HEK293T (cell line): ENCODE results near the gene TNFRSF13B.
"Not testable (repeated sequence)": the region's sequence is repeated elsewhere in the genome, so short reads cannot be mapped to it uniquely, and the experiment has no call there.

Source experiments
- CTCF ChIA-PET: fragments of 350-600 bp; formaldehyde crosslinking; extraction: SDS; loops from one replicate; lab custom pipeline; 2021; ENCODE audit warnings: antibody characterized with exemption, inconsistent platforms; lab: Yijun Ruan, JAX
- POLR2A ChIA-PET: fragments of 350-600 bp; formaldehyde crosslinking; extraction: SDS; loops from one replicate; lab custom pipeline; 2020; ENCODE audit warnings: antibody characterized with exemption, inconsistent platforms; lab: Yijun Ruan, JAX
- DNase-seq: peaks from one replicate; pipeline ENCODE4 v3.0.0; 2012; ENCODE audit warnings: mixed read lengths; ENCODE audit errors: extremely low spot score
- ARNT ChIP-seq: fragments of 450-650 bp; IDR thresholded peaks from 2 replicates; pipeline ENCODE4 v1.6.1; 2017; ENCODE audit warnings: mild to moderate bottlenecking
- BHLHE40 ChIP-seq: fragments of 450-650 bp; IDR thresholded peaks from 2 replicates; pipeline ENCODE4 v1.6.1; 2016; ENCODE audit warnings: mild to moderate bottlenecking, moderate library complexity, borderline replicate concordance
- CTBP1 ChIP-seq: fragments of 450-650 bp; IDR thresholded peaks from 2 replicates; pipeline ENCODE4 v1.6.1; 2016; ENCODE audit warnings: borderline replicate concordance
- ELF4 ChIP-seq: fragments of 450-650 bp; IDR thresholded peaks from 2 replicates; pipeline ENCODE4 v1.6.1; 2017; ENCODE audit warnings: antibody characterized with exemption
- FOXA1 ChIP-seq: fragments of 450-650 bp; IDR thresholded peaks from 2 replicates; pipeline ENCODE4 v1.6.1; 2016; ENCODE audit warnings: mild to moderate bottlenecking
- FOXK2 ChIP-seq: fragments of 450-650 bp; IDR thresholded peaks from 2 replicates; pipeline ENCODE4 v1.6.1; 2016; ENCODE audit warnings: mild to moderate bottlenecking
- FOXM1 ChIP-seq: fragments of 450-650 bp; IDR thresholded peaks from 2 replicates; pipeline ENCODE4 v1.6.1; 2017; ENCODE audit warnings: mild to moderate bottlenecking, borderline replicate concordance
- HDGF ChIP-seq: fragments of 450-650 bp; IDR thresholded peaks from 2 replicates; pipeline ENCODE4 v1.6.1; 2017; ENCODE audit warnings: antibody characterized with exemption, borderline replicate concordance
- L3MBTL2 ChIP-seq: fragments of 450-650 bp; conservative IDR thresholded peaks from 2 replicates; pipeline ENCODE4 v1.6.1; 2016; ENCODE audit warnings: mild to moderate bottlenecking
- LEF1 ChIP-seq: fragments of 450-650 bp; IDR thresholded peaks from 2 replicates; pipeline ENCODE4 v1.6.1; 2017; ENCODE audit warnings: mild to moderate bottlenecking, borderline replicate concordance
- NFRKB ChIP-seq: fragments of 450-650 bp; IDR thresholded peaks from 2 replicates; pipeline ENCODE4 v1.6.1; 2016; ENCODE audit warnings: mild to moderate bottlenecking, moderate library complexity
- SP1 ChIP-seq: fragments of 450-650 bp; IDR thresholded peaks from 2 replicates; pipeline ENCODE4 v1.6.1; 2017
- SUZ12 ChIP-seq: fragments of 450-650 bp; IDR thresholded peaks from 2 replicates; pipeline ENCODE4 v1.6.1; 2016; ENCODE audit warnings: mild to moderate bottlenecking
- TARDBP ChIP-seq: fragments of 450-650 bp; IDR thresholded peaks from 2 replicates; pipeline ENCODE4 v1.6.1; 2016
- ZNF384 ChIP-seq: fragments of 450-650 bp; IDR thresholded peaks from 2 replicates; pipeline ENCODE4 v1.6.1; 2016
- TF ChIP-seq, protein P1 (sequence below): fragments of 450-650 bp; IDR thresholded peaks from 2 replicates; pipeline ENCODE4 v1.6.1; 2016

TNFRSF13B gene

DNA sequence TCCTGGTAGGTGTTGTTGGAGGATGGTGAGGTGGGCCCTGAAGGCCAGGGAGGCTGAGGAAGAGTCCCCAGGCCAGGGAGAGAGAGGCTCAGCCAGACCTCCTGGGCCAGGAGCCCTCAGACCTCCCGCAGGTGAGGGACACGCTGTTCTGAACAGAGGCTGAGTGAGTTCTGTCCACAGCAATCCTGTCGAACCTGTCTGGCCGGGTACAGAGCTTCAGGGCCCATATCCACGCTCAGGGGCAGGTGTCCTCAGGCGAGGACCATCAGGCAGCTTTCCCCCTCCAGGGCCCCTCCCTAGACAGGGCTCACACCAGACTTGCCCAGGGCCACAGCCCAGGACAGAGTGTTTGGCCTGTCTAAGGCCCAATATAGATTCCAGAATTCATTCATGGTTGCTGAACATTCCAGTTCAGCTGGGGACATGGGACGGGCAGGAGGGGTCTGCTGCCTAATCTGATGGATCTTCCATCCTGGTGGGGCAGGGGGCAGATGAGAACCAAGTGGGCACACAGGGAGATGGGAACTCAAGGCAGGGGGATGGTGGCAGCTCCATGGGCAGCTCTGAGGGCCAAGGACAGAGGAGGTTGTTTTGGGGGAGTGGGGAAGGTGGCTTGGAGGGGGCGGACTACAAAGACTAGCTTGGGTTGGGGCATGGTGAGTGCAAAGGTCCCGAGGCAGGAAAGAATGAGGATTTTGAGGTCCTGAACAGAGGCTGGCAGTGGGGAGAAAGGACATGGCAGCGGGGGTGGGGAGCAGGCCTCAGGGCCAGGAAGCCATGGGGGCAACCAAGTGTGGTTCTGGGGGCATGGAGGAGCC, 46.9 kb upstream of the TNFRSF13B start:
- TF ChIP-seq, protein P1, sequence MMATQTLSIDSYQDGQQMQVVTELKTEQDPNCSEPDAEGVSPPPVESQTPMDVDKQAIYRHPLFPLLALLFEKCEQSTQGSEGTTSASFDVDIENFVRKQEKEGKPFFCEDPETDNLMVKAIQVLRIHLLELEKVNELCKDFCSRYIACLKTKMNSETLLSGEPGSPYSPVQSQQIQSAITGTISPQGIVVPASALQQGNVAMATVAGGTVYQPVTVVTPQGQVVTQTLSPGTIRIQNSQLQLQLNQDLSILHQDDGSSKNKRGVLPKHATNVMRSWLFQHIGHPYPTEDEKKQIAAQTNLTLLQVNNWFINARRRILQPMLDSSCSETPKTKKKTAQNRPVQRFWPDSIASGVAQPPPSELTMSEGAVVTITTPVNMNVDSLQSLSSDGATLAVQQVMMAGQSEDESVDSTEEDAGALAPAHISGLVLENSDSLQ, result no peak
- no peak for TF ChIP-seq ELF4
- no peak for TF ChIP-seq HDGF
- TF ChIP-seq TARDBP, result no peak
- TF ChIP-seq ARNT, result no peak
- TF ChIP-seq CTBP1, result no peak
- no peak for TF ChIP-seq L3MBTL2
- TF ChIP-seq LEF1, result no peak
- no peak for TF ChIP-seq ZNF384
- TF ChIP-seq SUZ12, result no peak
- no peak for TF ChIP-seq FOXA1
- TF ChIP-seq BHLHE40, result no peak
- TF ChIP-seq FOXK2, result no peak
- no peak for TF ChIP-seq FOXM1
- TF ChIP-seq NFRKB, result no peak
- TF ChIP-seq SP1, result no peak
- DNase-seq, result no peak
- POLR2A ChIA-PET, result no interaction called here
- CTCF ChIA-PET, result no interaction called here

DNA sequence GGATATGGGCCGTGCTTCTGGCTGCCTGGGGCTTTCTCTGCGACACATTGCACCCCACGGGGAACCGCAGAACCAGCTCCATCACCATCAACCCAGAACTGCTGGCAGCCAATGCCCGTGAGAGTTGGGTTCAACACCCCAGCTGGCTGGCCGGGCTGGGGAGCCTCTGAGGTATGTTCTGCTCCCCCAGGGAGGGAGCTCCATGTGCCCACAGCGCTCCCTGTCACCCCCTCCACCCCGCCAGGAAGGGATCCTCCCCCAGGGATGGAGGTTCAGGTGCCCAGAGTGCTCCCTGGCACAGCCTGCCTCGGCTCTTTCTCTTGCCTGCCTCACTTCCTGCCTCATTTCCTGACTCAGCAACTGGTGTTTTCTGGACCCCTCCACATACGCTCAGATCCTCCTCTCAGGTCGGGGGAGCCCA, 46.1 kb upstream of the TNFRSF13B start:
- no peak for DNase-seq
- ChIA-PET POLR2A (no interaction called here), CTCF (no interaction called here)
- TF ChIP-seq HDGF (no peak), ARNT (no peak), LEF1 (no peak), BHLHE40 (no peak)

- TF ChIP-seq TARDBP (no peak), SUZ12 (no peak), FOXK2 (no peak), L3MBTL2 (no peak), NFRKB (no peak), BHLHE40 (no peak), ZNF384 (no peak)
- TF ChIP-seq, protein P1, result no peak
- DNase-seq, result no peak
- CTCF ChIA-PET, result no interaction called here
- POLR2A ChIA-PET, result no interaction called here
Measured at GRCh38 chr17:17017343-17018014, 45.6 kb upstream of the TNFRSF13B start.

- CTCF ChIA-PET, DNase-seq: not testable (repeated sequence)
- POLR2A ChIA-PET, result interaction anchor here (0.7 kb wide), 1 partner anchor 12 kb away, joined by 3 read pairs; no protein-coding TSS in a partner anchor
Measured at GRCh38 chr17:17016199-17017197, 44.6 kb upstream of the TNFRSF13B start.

DNA sequence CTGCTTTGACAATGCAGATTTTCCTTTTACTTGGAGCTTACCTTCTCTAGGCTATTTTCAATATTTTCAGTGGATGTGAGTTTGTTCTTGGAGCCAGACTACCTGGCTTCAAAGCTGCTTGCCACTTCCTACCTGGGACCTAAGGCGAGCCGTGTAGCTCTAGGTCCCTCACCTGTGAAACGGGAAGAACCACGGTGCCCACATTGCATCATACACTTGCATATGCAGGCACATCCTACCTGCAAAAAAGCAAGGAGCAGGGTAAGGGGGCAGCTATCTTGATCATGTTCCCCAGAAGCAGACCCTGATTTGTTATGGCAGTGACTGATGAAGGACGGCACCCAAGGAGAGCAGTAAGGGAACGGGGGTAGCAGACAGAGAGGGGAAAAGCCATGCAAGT, 43.3 kb upstream of the TNFRSF13B start:
- ChIA-PET CTCF (no interaction called here), POLR2A (no interaction called here)
- DNase-seq, result no peak
- TF ChIP-seq FOXK2, result no peak
- no peak for TF ChIP-seq NFRKB
- TF ChIP-seq ARNT, result no peak
- TF ChIP-seq LEF1, result no peak
- TF ChIP-seq CTBP1, result no peak

- CTCF ChIA-PET, DNase-seq, POLR2A ChIA-PET: not testable (repeated sequence)
Measured at GRCh38 chr17:17014748-17015124, 42.8 kb upstream of the TNFRSF13B start.

DNA sequence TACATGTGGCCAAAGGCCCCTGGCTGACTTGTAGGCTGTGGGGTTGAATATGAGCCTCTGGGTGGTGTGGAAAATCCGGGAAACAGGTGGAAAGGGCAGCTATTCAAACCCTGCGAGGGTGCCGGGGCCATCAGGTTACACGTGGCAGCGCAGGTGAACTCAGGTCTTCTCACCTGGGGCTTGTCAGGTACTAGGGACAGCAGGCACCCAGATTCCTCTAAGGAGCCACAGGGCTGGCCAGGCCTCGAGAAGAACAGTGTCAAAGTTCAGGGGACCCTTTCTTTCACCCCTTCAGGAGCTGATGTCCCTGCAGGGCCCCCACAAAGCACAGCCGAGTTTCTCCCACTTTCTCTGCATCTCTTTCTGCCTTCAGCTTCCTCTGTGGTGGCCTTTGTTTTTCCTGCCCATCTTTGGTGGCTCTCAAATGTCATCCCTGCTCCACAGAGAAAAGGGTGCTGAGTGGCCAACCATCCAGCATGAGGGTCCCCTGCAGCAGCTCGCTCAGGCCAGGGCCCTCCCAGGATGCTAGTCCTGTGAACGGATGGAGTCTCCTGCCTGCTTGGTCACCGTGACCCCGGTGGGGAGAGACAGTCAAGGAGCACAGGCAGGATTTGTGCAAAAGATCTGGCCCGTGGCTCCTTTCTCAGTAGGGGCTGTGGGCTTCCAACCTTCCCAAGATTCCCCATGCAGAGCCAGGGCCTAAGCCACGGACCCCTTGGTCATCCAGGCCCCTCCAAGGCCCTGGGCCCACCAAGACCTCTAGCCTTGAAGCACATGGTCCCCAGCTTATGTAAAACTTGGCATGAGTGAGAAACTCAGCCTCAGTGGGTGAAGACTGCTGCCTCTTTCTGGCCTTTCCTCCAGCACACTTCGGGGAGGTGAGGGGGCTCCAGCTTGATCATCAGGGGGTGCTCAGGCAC, 42.2 kb upstream of the TNFRSF13B start:
- CTCF ChIA-PET, POLR2A ChIA-PET, DNase-seq: not testable (repeated sequence)

- POLR2A ChIA-PET, DNase-seq, CTCF ChIA-PET: not testable (repeated sequence)
Measured at GRCh38 chr17:17011043-17011907, 39.4 kb upstream of the TNFRSF13B start.

- DNase-seq, CTCF ChIA-PET, POLR2A ChIA-PET: not testable (repeated sequence)
Measured at GRCh38 chr17:17010545-17011034, 38.7 kb upstream of the TNFRSF13B start.

DNA sequence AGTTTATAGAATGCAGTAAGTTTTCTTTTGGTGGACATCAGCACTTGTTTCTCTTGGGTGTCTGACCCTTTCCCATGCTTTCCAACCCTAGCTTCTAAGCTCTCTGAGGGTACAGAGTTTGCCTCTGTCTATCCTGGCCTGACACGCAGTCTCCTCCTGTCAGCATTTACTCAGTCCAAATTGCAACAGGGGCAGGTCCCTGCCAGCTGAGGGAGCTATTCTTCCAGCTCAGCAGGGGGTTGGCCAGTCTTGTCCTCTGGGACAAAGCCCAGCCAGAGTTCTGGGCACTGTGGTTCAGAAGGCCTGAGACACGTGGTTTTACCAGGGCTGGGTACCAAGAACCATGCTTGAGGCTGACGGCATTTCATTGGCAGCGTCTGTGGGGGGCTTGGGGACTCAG, 38.1 kb upstream of the TNFRSF13B start:
- DNase-seq, POLR2A ChIA-PET: not testable (repeated sequence)
- CTCF ChIA-PET, result interaction anchor here (0.7 kb wide), 1 partner anchor 10 kb away, joined by 3 read pairs; no protein-coding TSS in a partner anchor
